Activated CD8-positive, alpha-beta T cell treated with anti-CD3 and anti-CD28 coated beads for 36 hours (primary cell): ENCODE measurements around the gene FN3K. TPM values are rescaled to one million over a fixed set of nuclear protein-coding genes. Genes with fewer than 3 reads are reported as not detected.

ENCODE experiments used
- ATAC-seq: fragments of 200-7000 bp; cut with Tn5 transposase; one replicate; pipeline ENCODE4 v1.10.0; 2021; ENCODE audit warnings: mild to moderate bottlenecking, moderate library complexity
- CTCF ChIA-PET: fragments of 350-600 bp; sonication (Branson Sonifier 250); formaldehyde crosslinking; loops from one replicate; lab custom pipeline; 2021; ENCODE audit warnings: antibody characterized with exemption; lab: Charles Lee
- POLR2A ChIA-PET: fragments of 350-600 bp; sonication (Branson Sonifier 250); formaldehyde crosslinking; loops from one replicate; lab custom pipeline; 2021; ENCODE audit warnings: antibody characterized with exemption; lab: Charles Lee
- DNase-seq: peaks from one replicate; pipeline ENCODE4 v3.0.0-alpha.2; 2020
- H3K27ac Mint-ChIP-seq: one replicate; pipeline ENCODE4 v1.8.0; 2021; ENCODE audit warnings: mild to moderate bottlenecking, mixed read lengths
- H3K27me3 Mint-ChIP-seq: one replicate; pipeline ENCODE4 v1.8.0; 2021; ENCODE audit warnings: mixed read lengths
- H3K36me3 Mint-ChIP-seq: one replicate; pipeline ENCODE4 v1.8.0; 2021; ENCODE audit warnings: low read depth, mixed read lengths
- H3K4me1 Mint-ChIP-seq: one replicate; pipeline ENCODE4 v1.8.0; 2021; ENCODE audit warnings: low read depth, mixed read lengths
- H3K4me3 Mint-ChIP-seq: one replicate; pipeline ENCODE4 v1.8.0; 2021; ENCODE audit warnings: mild to moderate bottlenecking, moderate library complexity, mixed read lengths
- H3K9me3 Mint-ChIP-seq: one replicate; pipeline ENCODE4 v1.8.0; 2021; ENCODE audit warnings: mixed read lengths
- intact Hi-C: fragments of 100-400 bp; cut with micrococcal nuclease; formaldehyde crosslinking; loops from one replicate; pipeline ENCODE4 v1.10.0; 2022
- total RNA-seq, 2 experiments: library from RNA; stranded (reverse); gene quantifications; one replicate each; pipeline ENCODE4 v1.2.3, GENCODE V29; 2021
- TF ChIP-seq, protein P1 (sequence below): fragments of 200-600 bp; IDR thresholded peaks from one replicate; pipeline ENCODE4 v1.8.0; 2022; ENCODE audit warnings: antibody characterized with exemption, mild to moderate bottlenecking

Gene FN3K
- total RNA-seq, 2 experiments from 2014 or later, result 0.96 to 1.2 TPM

DNA sequence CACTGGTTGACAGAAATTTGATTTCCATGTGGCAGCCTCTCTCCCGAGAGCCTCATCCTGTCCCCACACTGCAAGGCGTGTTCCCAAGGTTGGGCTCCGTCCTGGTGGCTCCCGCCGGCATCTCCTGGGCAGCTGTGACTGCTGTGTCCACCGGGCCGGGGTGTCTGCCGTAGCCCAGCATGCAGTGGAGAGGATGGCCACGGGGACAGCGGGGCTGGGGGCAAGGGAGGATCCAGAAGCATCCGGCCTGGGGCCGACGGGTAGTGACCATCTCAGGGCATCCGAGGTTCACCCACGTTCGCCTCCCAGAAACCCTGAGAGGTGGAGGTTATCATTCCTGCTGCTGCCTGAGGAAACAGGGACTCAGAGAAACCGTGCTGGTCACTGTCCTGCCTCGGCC, 29.7 kb upstream of the FN3K start:
- POLR2A ChIA-PET, result no interaction called here
- intact Hi-C loops, result no loop called here
- ATAC-seq, result no peak
- CTCF ChIA-PET, result no interaction called here
- TF ChIP-seq, protein P1, sequence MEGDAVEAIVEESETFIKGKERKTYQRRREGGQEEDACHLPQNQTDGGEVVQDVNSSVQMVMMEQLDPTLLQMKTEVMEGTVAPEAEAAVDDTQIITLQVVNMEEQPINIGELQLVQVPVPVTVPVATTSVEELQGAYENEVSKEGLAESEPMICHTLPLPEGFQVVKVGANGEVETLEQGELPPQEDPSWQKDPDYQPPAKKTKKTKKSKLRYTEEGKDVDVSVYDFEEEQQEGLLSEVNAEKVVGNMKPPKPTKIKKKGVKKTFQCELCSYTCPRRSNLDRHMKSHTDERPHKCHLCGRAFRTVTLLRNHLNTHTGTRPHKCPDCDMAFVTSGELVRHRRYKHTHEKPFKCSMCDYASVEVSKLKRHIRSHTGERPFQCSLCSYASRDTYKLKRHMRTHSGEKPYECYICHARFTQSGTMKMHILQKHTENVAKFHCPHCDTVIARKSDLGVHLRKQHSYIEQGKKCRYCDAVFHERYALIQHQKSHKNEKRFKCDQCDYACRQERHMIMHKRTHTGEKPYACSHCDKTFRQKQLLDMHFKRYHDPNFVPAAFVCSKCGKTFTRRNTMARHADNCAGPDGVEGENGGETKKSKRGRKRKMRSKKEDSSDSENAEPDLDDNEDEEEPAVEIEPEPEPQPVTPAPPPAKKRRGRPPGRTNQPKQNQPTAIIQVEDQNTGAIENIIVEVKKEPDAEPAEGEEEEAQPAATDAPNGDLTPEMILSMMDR, result no peak
- H3K27ac Mint-ChIP-seq, result no peak overlapping the region
- no peak for DNase-seq
- H3K36me3 Mint-ChIP-seq, result no peaks in the 10 kb centered on the region
- H3K9me3 Mint-ChIP-seq, result no peaks in the 10 kb centered on the region
- no peak overlapping the region for H3K4me3 Mint-ChIP-seq
- H3K4me1 Mint-ChIP-seq, result peaks cover 5% of the 10 kb centered on the region
- H3K27me3 Mint-ChIP-seq, result no peaks in the 10 kb centered on the region

- H3K27ac Mint-ChIP-seq, result no peak overlapping the region
- H3K9me3 Mint-ChIP-seq, result no peaks in the 10 kb centered on the region
- no peak for ATAC-seq
- TF ChIP-seq, protein P1, result no peak
- no peak for DNase-seq
- H3K4me3 Mint-ChIP-seq, result no peak overlapping the region
- intact Hi-C loops, result no loop called here
- H3K36me3 Mint-ChIP-seq, result no peaks in the 10 kb centered on the region
- POLR2A ChIA-PET, result interaction anchor here (1.0 kb wide), 1 partner anchor 55 kb away, joined by 3 read pairs; no protein-coding TSS in a partner anchor
- H3K27me3 Mint-ChIP-seq, result no peaks in the 10 kb centered on the region
- CTCF ChIA-PET, result interaction anchor here (1.6 kb wide), 1 partner anchor 7 kb away, joined by 3 read pairs; the partner anchor contains the start of gene FN3KRP
- H3K4me1 Mint-ChIP-seq, result peaks cover 7% of the 10 kb centered on the region
These were observed 26.3 kb upstream of the FN3K start for GRCh38 chr17:82709024-82709675.

GRCh38 chr17:82709676-82710498, 25.5 kb upstream of the FN3K start:
- ATAC-seq, result no peak

DNA sequence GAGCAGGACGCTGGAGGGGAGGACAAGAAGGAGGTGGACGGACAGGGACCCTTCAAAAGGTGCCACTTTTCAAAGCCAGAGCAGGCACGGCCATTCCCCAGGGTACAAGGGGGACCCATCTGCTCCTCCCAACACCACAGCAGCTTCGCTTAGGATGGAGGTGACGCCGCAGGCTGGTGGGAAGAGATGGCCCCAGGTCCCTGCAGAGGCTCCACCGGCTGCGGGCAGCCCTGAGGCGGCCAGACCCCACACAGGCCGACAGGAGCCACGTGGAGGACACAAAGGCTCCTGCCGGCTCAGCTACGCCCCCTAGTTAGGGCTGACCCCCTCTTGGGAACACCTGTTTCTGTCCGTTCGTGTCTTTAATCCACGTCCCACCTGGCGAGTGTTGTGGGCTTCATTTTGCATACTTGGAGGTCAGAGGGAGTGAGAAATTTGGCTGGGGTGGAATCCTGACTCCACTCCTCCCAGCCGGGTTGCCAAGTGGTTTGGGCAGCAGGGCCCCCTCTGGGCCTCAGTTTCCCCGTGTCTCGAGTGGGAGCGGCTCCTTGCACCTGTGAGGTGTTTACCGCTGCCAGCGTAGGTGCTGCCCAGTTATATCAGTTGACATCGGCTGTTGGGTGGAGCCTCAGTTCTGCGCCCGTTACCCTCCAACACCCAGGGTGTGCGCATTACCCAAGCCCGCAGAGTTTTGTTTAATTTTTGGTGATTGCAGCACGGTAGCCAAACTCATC, 24.7 kb upstream of the FN3K start:
- TF ChIP-seq, protein P1, result no peak
- no peaks in the 10 kb centered on the region for H3K27me3 Mint-ChIP-seq

More at GRCh38 chr17:82709676-82710498, 25.5 kb upstream of the FN3K start:
- intact Hi-C loops, result no loop called here
- H3K36me3 Mint-ChIP-seq, result no peaks in the 10 kb centered on the region
- TF ChIP-seq, protein P1, result no peak
- H3K9me3 Mint-ChIP-seq, result no peaks in the 10 kb centered on the region
- ChIA-PET POLR2A (interaction anchor here (1.0 kb wide), 1 partner anchor 54 kb away, joined by 3 read pairs; no protein-coding TSS in a partner anchor), CTCF (no interaction called here)
- no peak overlapping the region for H3K4me3 Mint-ChIP-seq
- H3K27ac Mint-ChIP-seq, result no peak overlapping the region
- no peak for DNase-seq
- H3K4me1 Mint-ChIP-seq, result peaks cover 7% of the 10 kb centered on the region
- H3K27me3 Mint-ChIP-seq, result no peaks in the 10 kb centered on the region

More for the DNA sequence above, 24.7 kb upstream of the FN3K start:
- Mint-ChIP-seq H3K36me3 (no peaks in the 10 kb centered on the region), H3K27ac (no peak overlapping the region), H3K4me3 (no peak overlapping the region), H3K4me1 (peaks cover 8% of the 10 kb centered on the region), H3K9me3 (no peaks in the 10 kb centered on the region)
- intact Hi-C loops, result no loop called here
- DNase-seq (no peak), ATAC-seq (no peak)
- POLR2A ChIA-PET, result no interaction called here
- CTCF ChIA-PET, result no interaction called here
